ENCODE data around the gene ZNF454.

Gene ZNF454

GRCh38 chr5:178940569-178941360 lies at the start of gene ZNF454:
Gene ZNF454 (plus strand): TSS chr5:178941198. CDS start chr5:178942792, 1,594 bp downstream.
- no peak for DNase-seq

- DNase-seq = peak; percentile 48
Measured at GRCh38 chr5:178895615-178896571, 45.1 kb upstream of the ZNF454 start, which contains the start of gene ZFP2. Gene ZFP2 (plus strand): TSS chr5:178895913. CDS start chr5:178931314, 35,401 bp downstream.

- DNase-seq = no peak
Measured at GRCh38 chr5:178899289-178899688, 41.7 kb upstream of the ZNF454 start.

- DNase-seq = no peak
Measured at GRCh38 chr5:178902849-178903248, 38.1 kb upstream of the ZNF454 start.

GRCh38 chr5:178931846-178932760 lies 8.9 kb upstream of the ZNF454 start:
- DNase-seq = no peak

- no peak for DNase-seq
Measured at GRCh38 chr5:178941361-178941760, 363 bp downstream of the ZNF454 start.

GRCh38 chr5:178965465-178966055 lies 24.6 kb downstream of the ZNF454 start:
- no peak for DNase-seq

GRCh38 chr5:178981381-178981780 lies 40.4 kb downstream of the ZNF454 start:
- DNase-seq = no peak

GRCh38 chr5:178982941-178983340 lies 41.9 kb downstream of the ZNF454 start:
- DNase-seq = no peak

GRCh38 chr5:178983728-178984127 lies 42.7 kb downstream of the ZNF454 start:
- DNase-seq = no peak

- DNase-seq = no peak
Measured at GRCh38 chr5:178984145-178985072, 43.4 kb downstream of the ZNF454 start.

- DNase-seq = no peak
Measured at GRCh38 chr5:178986326-178986960, 45.4 kb downstream of the ZNF454 start.

- DNase-seq = no peak
Measured at GRCh38 chr5:178988436-178989220, 47.6 kb downstream of the ZNF454 start.

- DNase-seq = no peak
Measured at GRCh38 chr5:178989311-178989710, 48.3 kb downstream of the ZNF454 start.

GRCh38 chr5:178990491-178990890 lies 49.5 kb downstream of the ZNF454 start:
- no peak for DNase-seq

- DNase-seq = no peak
Measured at GRCh38 chr5:178991190-178992145, 50.5 kb downstream of the ZNF454 start.

- no peak for DNase-seq
Measured at GRCh38 chr5:178992291-178992895, 51.4 kb downstream of the ZNF454 start.

GRCh38 chr5:178993236-178993765 lies 52.3 kb downstream of the ZNF454 start:
- no peak for DNase-seq

All from stimulated activated CD4-positive, alpha-beta T cell treated with anti-CD3 and anti-CD28 coated beads, Interleukin-15, amount 100 ng/mL, for 24 hours (primary cell).